PC-9 (cell line): Measurements from ENCODE around the gene ARHGEF7. TPM values are rescaled to one million over a fixed set of nuclear protein-coding genes. Genes with fewer than 3 reads are reported as not detected.

Experiments
- BruUV-seq: library from RNA; stranded (reverse); fragments of 400-500 nt; replicated peaks from 2 replicates; lab custom pipeline; 2021; lab: Mats Ljungman, UMichigan
- CTCF ChIA-PET: fragments of 300-600 bp; sonication (Branson Sonifier 250); formaldehyde crosslinking; loops from one replicate; lab custom pipeline; 2022; ENCODE audit warnings: antibody characterized with exemption; lab: Charles Lee
- POLR2A ChIA-PET: fragments of 300-600 bp; sonication (Branson Sonifier 250); formaldehyde crosslinking; loops from one replicate; lab custom pipeline; 2022; ENCODE audit warnings: antibody characterized with exemption; ENCODE audit not compliant: unreplicated experiment; lab: Charles Lee
- DNase-seq, 2 experiments: peaks; one replicate each; pipeline versions ENCODE4 v3.0.0 to v3.0.0-alpha.2; 2015 to 2022; ENCODE audit warnings: mixed read lengths in 1 of 2
- H2AFZ ChIP-seq: fragments of 200-600 bp; sonication (generic); 2 replicates; pipeline ENCODE4 v1.8.1; 2017; ENCODE audit warnings: antibody characterized with exemption
- H3F3A ChIP-seq: fragments of 200-600 bp; sonication (generic); 2 replicates; pipeline ENCODE4 v1.8.1; 2017; ENCODE audit warnings: antibody characterized with exemption, mild to moderate bottlenecking, low read depth; ENCODE audit not compliant: insufficient read depth
- H3K27ac ChIP-seq: fragments of 200-600 bp; sonication (generic); 2 replicates; pipeline ENCODE4 v1.6.1; 2016; ENCODE audit warnings: mixed run types
- H3K27me3 ChIP-seq: fragments of 200-600 bp; sonication (generic); 2 replicates; pipeline ENCODE4 v1.6.1; 2016; ENCODE audit warnings: low read depth, mixed run types; ENCODE audit not compliant: insufficient read depth
- H3K36me3 ChIP-seq: fragments of 200-600 bp; sonication (generic); 2 replicates; pipeline ENCODE4 v1.6.1; 2016; ENCODE audit warnings: low read depth, mixed run types
- H3K4me1 ChIP-seq: fragments of 200-600 bp; sonication (generic); replicated peaks from 2 replicates; pipeline ENCODE4 v1.6.1; 2016; ENCODE audit warnings: mixed run types; ENCODE audit not compliant: insufficient read depth
- H3K4me2 ChIP-seq: fragments of 200-600 bp; sonication (generic); 2 replicates; pipeline ENCODE4 v1.6.1; 2017; ENCODE audit warnings: mixed run types
- H3K4me3 ChIP-seq: fragments of 200-600 bp; sonication (generic); 2 replicates; pipeline ENCODE4 v1.6.1; 2016; ENCODE audit warnings: mixed run types
- H3K79me2 ChIP-seq: fragments of 200-600 bp; sonication (generic); 2 replicates; pipeline ENCODE4 v1.6.1; 2017; ENCODE audit warnings: low read depth, mixed run types
- H3K9me2 ChIP-seq: fragments of 200-600 bp; sonication (generic); 2 replicates; pipeline ENCODE4 v1.8.1; 2017; ENCODE audit warnings: mild to moderate bottlenecking; ENCODE audit not compliant: insufficient read depth
- H3K9me3 ChIP-seq: fragments of 200-600 bp; sonication (generic); 2 replicates; pipeline ENCODE4 v1.8.1; 2016; ENCODE audit warnings: low read depth; ENCODE audit not compliant: insufficient read depth
- H4K20me1 ChIP-seq: fragments of 200-600 bp; sonication (generic); 2 replicates; pipeline ENCODE4 v1.8.1; 2017; ENCODE audit not compliant: insufficient read depth
- EZH2 ChIP-seq: fragments of 200-600 bp; sonication (generic); IDR thresholded peaks from 2 replicates; pipeline ENCODE4 v1.8.0; 2017; ENCODE audit warnings: antibody characterized with exemption, low read depth
- intact Hi-C: fragments of 100-400 bp; cut with micrococcal nuclease; formaldehyde crosslinking; loops from one replicate; pipeline ENCODE4 v1.10.0; 2022; ENCODE audit not compliant: unreplicated experiment
- total RNA-seq: library from RNA; stranded (reverse); gene quantifications from 2 replicates; pipeline ENCODE4 v1.2.3, GENCODE V29; 2021
- TF ChIP-seq, protein P1 (sequence below): fragments of 200-600 bp; sonication (generic); conservative IDR thresholded peaks from 2 replicates; pipeline ENCODE4 v1.6.1; 2017; ENCODE audit warnings: mixed run types, antibody characterized with exemption, mild to moderate bottlenecking, moderate library complexity

ARHGEF7 gene
- total RNA-seq, 1 experiment from 2014 or later: 37.0 TPM

GRCh38 chr13:111247552-111247951 lies 132.4 kb downstream of the ARHGEF7 start:
- H4K20me1 ChIP-seq: 0 out of 2 replicates have a peak, but pooled peaks cover 5% of the 10 kb centered on the region
- no peaks in the 10 kb centered on the region for H3K4me1 ChIP-seq
- no peaks in the 10 kb centered on the region for H3K27me3 ChIP-seq
- H3F3A ChIP-seq: no peaks in the 10 kb centered on the region
- H3K27ac ChIP-seq: no peak overlapping the region
- no peak overlapping the region for H2AFZ ChIP-seq
- intact Hi-C loops: no loop called here
- no TSS peak for BruUV-seq
- CTCF ChIA-PET: no interaction called here
- POLR2A ChIA-PET: no interaction called here
- no peaks in the 10 kb centered on the region for H3K9me2 ChIP-seq
- no peak for DNase-seq
- no peak overlapping the region for H3K4me2 ChIP-seq
- no peaks in the 10 kb centered on the region for H3K9me3 ChIP-seq
- H3K36me3 ChIP-seq: peaks cover 5% of the 10 kb centered on the region; the same call in 1 of the 2 replicates
- H3K4me3 ChIP-seq: no peak overlapping the region
- TF ChIP-seq, protein P1, sequence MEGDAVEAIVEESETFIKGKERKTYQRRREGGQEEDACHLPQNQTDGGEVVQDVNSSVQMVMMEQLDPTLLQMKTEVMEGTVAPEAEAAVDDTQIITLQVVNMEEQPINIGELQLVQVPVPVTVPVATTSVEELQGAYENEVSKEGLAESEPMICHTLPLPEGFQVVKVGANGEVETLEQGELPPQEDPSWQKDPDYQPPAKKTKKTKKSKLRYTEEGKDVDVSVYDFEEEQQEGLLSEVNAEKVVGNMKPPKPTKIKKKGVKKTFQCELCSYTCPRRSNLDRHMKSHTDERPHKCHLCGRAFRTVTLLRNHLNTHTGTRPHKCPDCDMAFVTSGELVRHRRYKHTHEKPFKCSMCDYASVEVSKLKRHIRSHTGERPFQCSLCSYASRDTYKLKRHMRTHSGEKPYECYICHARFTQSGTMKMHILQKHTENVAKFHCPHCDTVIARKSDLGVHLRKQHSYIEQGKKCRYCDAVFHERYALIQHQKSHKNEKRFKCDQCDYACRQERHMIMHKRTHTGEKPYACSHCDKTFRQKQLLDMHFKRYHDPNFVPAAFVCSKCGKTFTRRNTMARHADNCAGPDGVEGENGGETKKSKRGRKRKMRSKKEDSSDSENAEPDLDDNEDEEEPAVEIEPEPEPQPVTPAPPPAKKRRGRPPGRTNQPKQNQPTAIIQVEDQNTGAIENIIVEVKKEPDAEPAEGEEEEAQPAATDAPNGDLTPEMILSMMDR: no peak
- no peak for TF ChIP-seq EZH2
- no peaks in the 10 kb centered on the region for H3K79me2 ChIP-seq

DNA sequence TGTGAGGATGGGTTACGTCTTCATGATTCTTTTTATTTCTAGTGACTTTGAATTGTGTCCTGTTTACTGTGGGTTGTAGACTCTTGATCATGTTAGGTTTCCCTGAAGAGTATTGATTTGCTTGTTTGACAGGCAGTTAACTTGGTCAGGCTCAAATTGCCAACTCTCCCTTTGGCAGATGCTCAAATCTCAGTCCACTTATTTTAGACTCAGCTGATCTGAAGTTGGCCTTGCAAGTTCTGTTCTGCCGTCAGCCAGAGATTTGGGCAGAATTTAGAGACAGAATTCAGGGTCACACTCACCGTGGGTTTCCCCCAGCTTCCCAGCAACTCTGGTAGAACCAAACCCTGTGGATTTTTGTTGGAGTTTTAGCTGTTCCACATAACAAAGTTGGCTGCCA lies 133.7 kb downstream of the ARHGEF7 start:
- no peak for TF ChIP-seq EZH2
- TF ChIP-seq, protein P1: no peak
- intact Hi-C loops: no loop called here
- no peaks in the 10 kb centered on the region for H3K27me3 ChIP-seq
- H3K9me3 ChIP-seq: no peaks in the 10 kb centered on the region
- ChIA-PET POLR2A (no interaction called here), CTCF (no interaction called here)
- no peak overlapping the region for H3K27ac ChIP-seq
- no peaks in the 10 kb centered on the region for H3K4me1 ChIP-seq
- no peak overlapping the region for H3K4me2 ChIP-seq
- H3K36me3 ChIP-seq: peaks cover 7% of the 10 kb centered on the region; the same call in 1 of the 2 replicates
- no peaks in the 10 kb centered on the region for H3K9me2 ChIP-seq
- no peak for DNase-seq
- no peaks in the 10 kb centered on the region for H3K79me2 ChIP-seq
- H3F3A ChIP-seq: no peaks in the 10 kb centered on the region
- H4K20me1 ChIP-seq: 0 out of 2 replicates have a peak, but pooled peaks cover 5% of the 10 kb centered on the region
- H2AFZ ChIP-seq: no peak overlapping the region
- no TSS peak for BruUV-seq
- no peak overlapping the region for H3K4me3 ChIP-seq

- Histone ChIP-seq H3F3A (no peaks in the 10 kb centered on the region), H3K9me3 (no peaks in the 10 kb centered on the region), H3K36me3 (peaks cover 9% of the 10 kb centered on the region; the same call in 1 of the 2 replicates), H2AFZ (no peak overlapping the region), H3K4me3 (no peak overlapping the region), H3K27me3 (no peaks in the 10 kb centered on the region), H4K20me1 (0 out of 2 replicates have a peak, but pooled peaks cover 5% of the 10 kb centered on the region), H3K9me2 (no peaks in the 10 kb centered on the region), H3K4me1 (no peaks in the 10 kb centered on the region), H3K27ac (no peak overlapping the region), H3K79me2 (no peaks in the 10 kb centered on the region), H3K4me2 (no peak overlapping the region)
- DNase-seq: no peak
- ChIA-PET POLR2A (no interaction called here), CTCF (no interaction called here)
- BruUV-seq: no TSS peak
- TF ChIP-seq EZH2: no peak
- TF ChIP-seq, protein P1: no peak
- intact Hi-C loops: no loop called here
Observed at GRCh38 chr13:111249637-111250360, 134.7 kb downstream of the ARHGEF7 start.
